Tibial artery (tissue), 4 donors: Measurements from ENCODE around the gene ANKMY2.

ENCODE experiments used
- DNase-seq, 2 donors: peaks; one replicate each; pipeline ENCODE4 v3.0.0-alpha.2; 2019
- H3K27ac ChIP-seq, 2 donors: fragments of 200-600 bp; sonication (generic) in 1 of 2; 1 replicate in 1 of 2; 2 replicates in 1 of 2; pipeline ENCODE4 v1.5.1; 2018 to 2019; ENCODE audit warnings: mild to moderate bottlenecking in 1 of 2
- H3K27me3 ChIP-seq, 2 donors: fragments of 200-600 bp; sonication (generic) in 1 of 2; one replicate each; pipeline versions ENCODE4 v1.5.1 to v1.6.0; 2016 to 2019
- H3K36me3 ChIP-seq, 3 donors: fragments of 200-600 bp; sonication (generic) in 2 of 3; one replicate each; pipeline ENCODE4 v1.5.1; 2016 to 2019; ENCODE audit warnings: mild to moderate bottlenecking in 2 of 3
- H3K4me1 ChIP-seq, 4 donors: fragments of 200-600 bp; sonication (generic) in 2 of 4; 1 replicate in 3 of 4; 2 replicates in 1 of 4; pipeline ENCODE4 v1.5.1; 2016 to 2019
- H3K4me3 ChIP-seq, 2 donors: fragments of 200-600 bp; sonication (generic) in 1 of 2; 1 replicate in 1 of 2; 2 replicates in 1 of 2; pipeline ENCODE4 v1.5.1; 2018 to 2019; ENCODE audit warnings: mild to moderate bottlenecking in 2 of 2
- H3K9me3 ChIP-seq, 3 donors: fragments of 200-600 bp; sonication (generic) in 1 of 3; one replicate each; pipeline ENCODE4 v1.5.1; 2016 to 2019
- CTCF ChIP-seq, 2 experiments: fragments of 200-600 bp in 1 of 2; fragments of 450-650 bp in 1 of 2; IDR thresholded peaks; one replicate each; pipeline ENCODE4 v1.5.1; 2017 to 2019; ENCODE audit warnings: antibody characterized with exemption in 2 of 2, mild to moderate bottlenecking in 1 of 2, moderate library complexity in 1 of 2
- intact Hi-C: fragments of 100-400 bp; cut with DNase I; formaldehyde crosslinking; loops from one replicate; pipeline ENCODE4 v1.15.0; 2023; ENCODE audit warnings: low total_unique reads

The ANKMY2 gene

DNA sequence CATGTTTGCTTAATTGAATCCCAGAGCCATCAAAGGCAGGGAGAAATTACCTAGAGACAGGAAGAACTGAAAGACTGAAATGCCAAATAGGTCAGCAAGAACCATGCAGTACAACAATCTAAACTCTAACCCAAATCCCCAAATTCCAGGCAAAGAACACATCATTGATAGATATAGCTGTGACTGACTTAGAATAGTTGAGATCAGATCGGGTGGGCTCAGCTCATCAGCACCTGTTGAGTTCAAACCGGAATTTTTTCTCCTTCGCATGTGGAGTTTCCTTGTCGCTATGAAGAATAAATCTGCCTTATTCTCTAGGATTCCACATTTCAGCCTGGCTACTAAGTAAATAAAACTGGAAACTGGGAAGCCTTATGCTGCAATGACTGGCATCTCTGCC is 1.4 kb downstream of the ANKMY2 start:
- TF ChIP-seq CTCF (IDR thresholded peaks at IDR 0.05) = no peak
- peaks cover 0 to 65% (median 21%) of the 10 kb centered on the region in 4 donors for H3K4me1 ChIP-seq
- H3K36me3 ChIP-seq = no peaks in the 10 kb centered on the region
- H3K27ac ChIP-seq = peak overlapping the region; percentile 89 to 95
- intact Hi-C loops = no loop called here
- H3K27me3 ChIP-seq = no peaks in the 10 kb centered on the region
- H3K4me3 ChIP-seq = peak overlapping the region; percentile 93 to 95
- H3K9me3 ChIP-seq = no peaks in the 10 kb centered on the region
- DNase-seq = no peak

DNA sequence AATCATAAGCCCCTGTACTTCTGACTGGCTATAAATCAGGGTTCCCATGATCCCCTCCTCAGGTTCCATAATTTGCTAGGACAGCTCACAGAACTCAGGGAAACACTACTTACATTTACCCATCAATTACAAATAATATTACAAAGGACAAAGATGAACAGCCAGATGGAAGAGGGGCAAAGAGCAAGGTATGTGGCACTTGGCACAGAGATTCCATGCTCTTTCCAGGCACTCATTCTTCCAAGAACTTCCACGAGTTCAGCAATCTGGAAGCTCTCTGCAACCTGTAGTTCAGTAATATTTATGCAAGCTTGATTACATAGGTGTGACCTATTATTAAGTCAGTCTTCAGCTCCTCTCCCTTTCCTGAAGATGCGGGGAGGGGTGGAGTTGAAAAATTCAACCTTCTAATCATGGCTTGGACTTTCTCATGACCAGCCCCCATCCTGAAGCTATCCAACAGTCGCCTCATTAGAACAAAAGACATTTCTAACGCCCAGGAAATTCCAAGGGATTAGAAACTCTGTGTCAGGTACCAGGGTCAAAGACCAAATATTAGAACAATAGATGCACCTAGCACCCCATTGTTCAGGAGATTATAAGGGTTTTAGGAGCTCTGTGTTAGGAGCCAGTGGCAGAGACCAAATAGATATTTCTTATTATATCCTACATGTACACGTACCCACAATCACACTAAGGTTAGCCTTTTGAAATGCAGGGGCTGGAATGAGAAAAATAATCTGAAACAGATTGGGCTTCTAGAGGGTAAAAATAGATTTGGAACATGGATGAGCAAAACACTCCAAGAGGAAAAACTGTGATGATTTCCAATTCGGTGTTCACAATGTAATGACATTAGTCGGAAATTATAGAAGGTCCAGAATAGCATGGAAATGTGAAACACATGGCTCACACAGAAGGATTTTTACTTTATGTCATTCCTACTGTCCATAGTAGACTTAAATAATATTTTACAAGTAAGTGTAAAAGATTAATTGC is 7.0 kb downstream of the ANKMY2 start:
- Histone ChIP-seq H3K4me1 (peaks cover 0 to 83% (median 30%) of the 10 kb centered on the region in 4 donors), H3K27ac (no peak overlapping the region), H3K4me3 (no peak overlapping the region), H3K9me3 (no peaks in the 10 kb centered on the region), H3K27me3 (no peaks in the 10 kb centered on the region), H3K36me3 (no peaks in the 10 kb centered on the region)
- intact Hi-C loops = no loop called here
- TF ChIP-seq CTCF (IDR thresholded peaks at IDR 0.05) = no peak
- DNase-seq = no peak

DNA sequence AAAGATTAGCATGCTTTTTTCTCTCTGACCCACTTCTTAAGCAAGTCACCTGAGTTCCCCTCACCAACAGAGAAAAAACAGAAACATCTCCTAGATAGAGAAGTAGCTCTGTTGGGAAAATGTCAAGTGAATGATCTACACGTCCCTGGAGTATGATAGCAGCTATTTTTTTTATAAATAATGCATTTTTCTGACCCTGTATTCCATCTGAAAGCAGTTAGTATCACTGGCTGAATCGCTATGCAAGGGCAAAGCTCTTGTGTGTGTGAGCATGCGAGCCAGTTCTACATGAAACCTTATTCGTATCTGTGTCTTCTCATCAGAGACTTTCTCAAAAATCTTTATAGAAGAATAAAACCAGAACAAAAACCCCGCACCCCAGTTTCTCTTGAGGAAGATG is 8.2 kb downstream of the ANKMY2 start:
- intact Hi-C loops = no loop called here
- Histone ChIP-seq H3K4me1 (peaks cover 0 to 73% (median 30%) of the 10 kb centered on the region in 4 donors), H3K4me3 (no peak overlapping the region), H3K27ac (peak overlapping the region; percentile 2 to 33), H3K36me3 (no peaks in the 10 kb centered on the region), H3K9me3 (no peaks in the 10 kb centered on the region), H3K27me3 (no peaks in the 10 kb centered on the region)
- TF ChIP-seq CTCF (IDR thresholded peaks at IDR 0.05) = no peak
- DNase-seq = no peak

DNA sequence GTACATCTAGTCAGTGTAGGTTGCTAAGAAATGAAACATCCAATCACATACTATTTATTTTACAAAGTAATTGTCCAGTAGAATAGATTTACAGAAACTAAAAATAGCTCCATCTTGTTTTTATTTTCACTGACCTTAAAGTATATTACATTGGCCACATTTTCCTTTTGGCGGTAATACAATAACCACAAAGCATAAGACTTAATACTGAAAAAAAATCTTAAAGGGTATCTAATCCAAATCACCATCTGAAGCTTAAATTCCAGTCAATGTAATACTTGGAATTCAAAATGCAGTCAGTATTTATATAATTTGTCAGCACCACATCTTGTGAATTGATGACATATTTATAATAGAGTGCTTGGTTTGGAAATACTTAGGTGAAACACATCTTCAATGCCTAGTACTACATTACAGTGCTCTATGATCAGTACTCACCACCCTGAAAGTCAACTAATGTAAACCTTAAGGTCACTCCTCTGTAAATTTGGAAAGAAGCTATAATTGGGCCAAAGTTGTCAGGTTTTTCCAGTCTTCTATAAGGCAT is 8.9 kb downstream of the ANKMY2 start:
- no peak for TF ChIP-seq CTCF (IDR thresholded peaks at IDR 0.05)
- no peak for DNase-seq
- H3K4me1 ChIP-seq = peaks cover 0 to 65% (median 30%) of the 10 kb centered on the region in 4 donors
- H3K4me3 ChIP-seq = no peak overlapping the region
- intact Hi-C loops = no loop called here
- H3K27me3 ChIP-seq = no peaks in the 10 kb centered on the region
- H3K9me3 ChIP-seq = no peaks in the 10 kb centered on the region
- H3K36me3 ChIP-seq = no peaks in the 10 kb centered on the region
- H3K27ac ChIP-seq = peak overlapping the region in 1 of 2 donors; percentile 33

- H3K4me3 ChIP-seq = no peak overlapping the region
- H3K9me3 ChIP-seq = no peaks in the 10 kb centered on the region
- intact Hi-C loops = no loop called here
- no peak for TF ChIP-seq CTCF (IDR thresholded peaks at IDR 0.05)
- peaks cover 0 to 45% (median 26%) of the 10 kb centered on the region in 4 donors for H3K4me1 ChIP-seq
- peak; percentile 63 to 70 for DNase-seq
- H3K36me3 ChIP-seq = no peaks in the 10 kb centered on the region
- no peak overlapping the region for H3K27ac ChIP-seq
- no peaks in the 10 kb centered on the region for H3K27me3 ChIP-seq
Measured at GRCh38 chr7:16634271-16634738, 11.2 kb downstream of the ANKMY2 start.
